Trophoblast cell (in vitro differentiated cells and primary cell): Measurements from ENCODE around the gene ATF3.
"Not testable (repeated sequence)": the region's sequence is repeated elsewhere in the genome, so short reads cannot be mapped to it uniquely, and the experiment has no call there.

Source experiments
- DNase-seq, 2 donors: peaks; one replicate each; pipeline ENCODE4 v3.0.0-alpha.2; 2016
- H2AFZ ChIP-seq: 2 replicates; pipeline ENCODE4 v1.6.1; 2013; ENCODE audit warnings: low read length, moderate library complexity, mild to moderate bottlenecking; ENCODE audit not compliant: insufficient read depth, poor library complexity
- H2AK5ac ChIP-seq: 2 replicates; pipeline ENCODE4 v1.6.1; 2013; ENCODE audit warnings: mild to moderate bottlenecking, low read length
- H2BK120ac ChIP-seq: 2 replicates; pipeline ENCODE4 v1.6.1; 2013; ENCODE audit warnings: low read length, mild to moderate bottlenecking, moderate library complexity; ENCODE audit not compliant: insufficient read depth, poor library complexity
- H2BK12ac ChIP-seq: 2 replicates; pipeline ENCODE4 v1.6.1; 2013; ENCODE audit warnings: mild to moderate bottlenecking, low read length, moderate library complexity
- H2BK5ac ChIP-seq: 2 replicates; pipeline ENCODE4 v1.6.1; 2013; ENCODE audit warnings: low read length, low read depth, moderate library complexity, mild to moderate bottlenecking; ENCODE audit not compliant: poor library complexity
- H3K14ac ChIP-seq: 2 replicates; pipeline ENCODE4 v1.6.1; 2013; ENCODE audit warnings: mild to moderate bottlenecking, low read length
- H3K18ac ChIP-seq: 2 replicates; pipeline ENCODE4 v1.6.1; 2013; ENCODE audit warnings: mild to moderate bottlenecking, low read length
- H3K23ac ChIP-seq: 2 replicates; pipeline ENCODE4 v1.6.1; 2013; ENCODE audit warnings: low read length
- H3K27ac ChIP-seq: 2 replicates; pipeline ENCODE4 v1.5.1; 2013; ENCODE audit warnings: low read depth, mild to moderate bottlenecking, inconsistent platforms, low read length, moderate library complexity
- H3K27me3 ChIP-seq: 2 replicates; pipeline ENCODE4 v1.6.1; 2013; ENCODE audit warnings: inconsistent platforms, mild to moderate bottlenecking, low read length, moderate library complexity; ENCODE audit not compliant: insufficient read depth
- H3K36me3 ChIP-seq, 2 experiments: 1 replicate in 1 of 2; 2 replicates in 1 of 2; pipeline ENCODE4 v1.6.1; 2013; ENCODE audit warnings: low read length in 2 of 2, mild to moderate bottlenecking in 2 of 2, moderate library complexity in 1 of 2; ENCODE audit not compliant: insufficient read depth in 2 of 2, control insufficient read depth in 1 of 2
- H3K4ac ChIP-seq: 2 replicates; pipeline ENCODE4 v1.6.1; 2013; ENCODE audit warnings: low read depth, mild to moderate bottlenecking, low read length, moderate library complexity
- H3K4me1 ChIP-seq, 2 experiments: 1 replicate in 1 of 2; 2 replicates in 1 of 2; pipeline ENCODE4 v1.6.1; 2013; ENCODE audit warnings: low read length in 2 of 2, mild to moderate bottlenecking in 2 of 2, moderate library complexity in 1 of 2; ENCODE audit not compliant: insufficient read depth in 2 of 2, control insufficient read depth in 1 of 2
- H3K4me2 ChIP-seq: 2 replicates; pipeline ENCODE4 v1.6.1; 2013; ENCODE audit warnings: inconsistent platforms, mild to moderate bottlenecking, low read length, moderate library complexity
- H3K4me3 ChIP-seq: 2 replicates; pipeline ENCODE4 v1.5.1; 2013; ENCODE audit warnings: mild to moderate bottlenecking, low read depth, low read length, inconsistent platforms
- H3K79me1 ChIP-seq: one replicate; pipeline ENCODE4 v1.6.1; 2013; ENCODE audit warnings: low read length
- H3K79me2 ChIP-seq: 2 replicates; pipeline ENCODE4 v1.6.1; 2013; ENCODE audit warnings: low read length, mild to moderate bottlenecking; ENCODE audit not compliant: control insufficient read depth, insufficient read depth, poor library complexity
- H3K9ac ChIP-seq: 2 replicates; pipeline ENCODE4 v1.6.1; 2013; ENCODE audit warnings: mild to moderate bottlenecking, low read length
- H3K9me3 ChIP-seq: 2 replicates; pipeline ENCODE4 v1.6.1; 2013; ENCODE audit warnings: low read depth, mild to moderate bottlenecking, control low read depth, inconsistent platforms, low read length; ENCODE audit not compliant: insufficient read depth
- H4K12ac ChIP-seq: 2 replicates; pipeline ENCODE4 v1.6.1; 2013; ENCODE audit warnings: low read depth, mild to moderate bottlenecking, low read length, moderate library complexity
- H4K8ac ChIP-seq: 2 replicates; pipeline ENCODE4 v1.6.1; 2013; ENCODE audit warnings: low read depth, mild to moderate bottlenecking, low read length, moderate library complexity
- H4K91ac ChIP-seq: one replicate; pipeline ENCODE4 v1.6.1; 2013; ENCODE audit warnings: low read depth, mild to moderate bottlenecking, low read length, moderate library complexity
- WGBS: extraction: QIAGEN DNeasy Blood & Tissue Kit; methylation state at CpG from one replicate; pipeline ENCODE4 v1.1.7; 2013; ENCODE audit warnings: missing lambda C conversion rate; ENCODE audit not compliant: insufficient read length, insufficient coverage; ENCODE audit errors: extremely low coverage; 5-methylcytosine and 5-hydroxymethylcytosine counted together

Gene ATF3

DNA sequence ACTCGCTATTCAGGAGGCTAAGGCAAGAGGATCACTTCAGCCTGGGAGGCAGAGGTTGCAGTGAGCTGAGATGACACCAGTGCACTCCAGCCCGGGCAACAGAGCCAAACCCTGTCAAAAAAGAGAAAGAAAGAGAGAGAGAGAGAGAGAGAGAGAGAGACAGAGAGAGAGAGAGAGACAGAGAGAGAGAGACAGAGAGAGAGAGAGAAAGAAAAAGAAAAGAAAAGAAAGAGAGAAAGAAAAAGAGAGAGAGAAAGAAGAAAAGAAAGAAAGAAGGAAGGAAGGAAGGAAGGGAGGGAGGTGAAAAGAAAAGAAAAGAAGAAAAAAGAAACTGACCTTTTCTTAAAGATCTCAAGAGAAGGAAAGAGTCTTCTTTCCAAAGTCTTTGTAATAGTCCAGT is 31.0 kb downstream of the ATF3 start:
- H3K79me1 ChIP-seq, H3K27me3 ChIP-seq, H2AK5ac ChIP-seq, H3K27ac ChIP-seq, H2BK12ac ChIP-seq, H3K79me2 ChIP-seq, H3K4me3 ChIP-seq, H2AFZ ChIP-seq, H4K91ac ChIP-seq, H3K4ac ChIP-seq, H3K23ac ChIP-seq, H3K36me3 ChIP-seq, H3K14ac ChIP-seq, H3K4me1 ChIP-seq, H3K4me2 ChIP-seq, H2BK5ac ChIP-seq, DNase-seq, H4K12ac ChIP-seq, H4K8ac ChIP-seq, H2BK120ac ChIP-seq, H3K9ac ChIP-seq, H3K18ac ChIP-seq, H3K9me3 ChIP-seq: not testable (repeated sequence)
- WGBS = no CpG with 5 or more reads among the region's 2 CpGs

GRCh38 chr1:212640223-212640878 is 31.8 kb downstream of the ATF3 start:
- WGBS = no CpG with 5 or more reads among the region's 3 CpGs
- Histone ChIP-seq H3K4me3 (no peak overlapping the region), H3K27me3 (no peaks in the 10 kb centered on the region)

DNA sequence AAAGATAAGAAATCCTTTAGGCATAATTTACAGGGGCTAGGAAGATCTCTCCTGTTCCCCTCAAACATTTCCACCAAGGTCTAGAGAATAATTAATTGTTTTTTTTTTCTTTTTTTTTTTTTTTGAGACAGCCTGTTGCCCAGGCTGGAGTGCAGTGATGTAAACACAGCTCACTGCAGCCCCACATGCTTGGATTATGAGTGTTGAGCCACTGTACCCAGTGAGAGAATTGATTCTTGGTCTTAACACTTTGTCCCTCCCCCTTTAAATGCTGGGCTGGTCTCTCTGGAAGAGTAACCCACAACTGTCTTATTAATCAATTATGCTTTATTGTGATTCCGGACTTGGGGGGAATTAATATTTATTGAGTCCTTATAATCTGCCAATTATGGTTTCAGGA is 33.4 kb downstream of the ATF3 start:
- no peak overlapping the region for H2BK120ac ChIP-seq
- H3K79me2 ChIP-seq = no peaks in the 10 kb centered on the region
- H3K36me3 ChIP-seq = no peaks in the 10 kb centered on the region
- H2AFZ ChIP-seq = no peak overlapping the region
- H3K9me3 ChIP-seq = peaks cover 3% of the 10 kb centered on the region
- no CpG with 5 or more reads among the region's 1 CpG for WGBS
- no peak overlapping the region for H4K91ac ChIP-seq
- no peak overlapping the region for H2BK12ac ChIP-seq
- H3K4me1 ChIP-seq = peaks cover 0 to 4% of the 10 kb centered on the region in 2 experiments
- no peak overlapping the region for H3K9ac ChIP-seq
- H3K14ac ChIP-seq = no peak overlapping the region
- no peaks in the 10 kb centered on the region for H3K79me1 ChIP-seq
- no peak overlapping the region for H4K12ac ChIP-seq
- no peaks in the 10 kb centered on the region for H3K27me3 ChIP-seq
- H3K18ac ChIP-seq = no peak overlapping the region
- H3K4ac ChIP-seq = no peak overlapping the region
- no peak overlapping the region for H2AK5ac ChIP-seq
- no peak overlapping the region for H3K4me3 ChIP-seq
- H3K23ac ChIP-seq = no peak overlapping the region
- no peak overlapping the region for H2BK5ac ChIP-seq
- peak in 1 of 2 donors; percentile 33 for DNase-seq
- no peak overlapping the region for H4K8ac ChIP-seq
- no peak overlapping the region for H3K27ac ChIP-seq
- H3K4me2 ChIP-seq = no peak overlapping the region

More at GRCh38 chr1:212640223-212640878, 31.8 kb downstream of the ATF3 start:
- DNase-seq = no peak
- Histone ChIP-seq H2BK120ac (no peak overlapping the region), H3K14ac (no peak overlapping the region), H4K91ac (no peak overlapping the region), H3K9me3 (no peaks in the 10 kb centered on the region), H3K27ac (no peak overlapping the region), H2BK12ac (no peak overlapping the region), H2BK5ac (no peak overlapping the region), H3K4ac (no peak overlapping the region), H3K4me1 (peaks cover 0 to 4% of the 10 kb centered on the region in 2 experiments), H4K12ac (no peak overlapping the region), H3K23ac (no peak overlapping the region), H2AFZ (no peak overlapping the region), H3K18ac (no peak overlapping the region), H3K9ac (no peak overlapping the region), H4K8ac (no peak overlapping the region), H3K36me3 (no peaks in the 10 kb centered on the region), H3K79me2 (no peaks in the 10 kb centered on the region), H2AK5ac (no peak overlapping the region), H3K4me2 (no peak overlapping the region), H3K79me1 (no peaks in the 10 kb centered on the region)

DNA sequence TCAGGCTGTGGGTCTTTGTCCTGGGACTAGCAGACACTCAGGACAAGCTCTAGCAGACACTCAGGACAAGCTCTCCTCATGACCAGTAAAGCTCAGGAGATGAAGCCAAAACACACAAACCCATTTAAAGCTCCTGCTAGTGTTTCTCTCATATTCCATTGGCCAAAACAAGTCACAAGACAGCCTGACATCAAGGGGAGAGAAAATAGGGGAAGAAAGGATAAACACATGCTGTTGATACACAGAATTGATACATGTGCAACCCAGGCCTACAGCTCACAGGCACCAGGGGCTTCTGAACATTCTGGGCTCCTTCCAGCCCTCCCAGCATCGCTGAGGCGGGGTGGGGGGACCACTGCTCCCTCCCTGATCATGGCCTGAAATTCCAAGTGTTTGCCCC is 35.3 kb downstream of the ATF3 start:
- no peak overlapping the region for H4K91ac ChIP-seq
- H3K27ac ChIP-seq = no peak overlapping the region
- no peak overlapping the region for H3K14ac ChIP-seq
- no peak overlapping the region for H3K4me2 ChIP-seq
- H3K9me3 ChIP-seq = peaks cover 3% of the 10 kb centered on the region
- no CpG with 5 or more reads among the region's 2 CpGs for WGBS
- H3K4me3 ChIP-seq = no peak overlapping the region
- no peak overlapping the region for H2AFZ ChIP-seq
- H3K79me1 ChIP-seq = no peaks in the 10 kb centered on the region
- H3K4me1 ChIP-seq = peaks cover 0 to 4% of the 10 kb centered on the region in 2 experiments
- H3K23ac ChIP-seq = no peak overlapping the region
- H3K9ac ChIP-seq = no peak overlapping the region
- H4K8ac ChIP-seq = no peak overlapping the region
- H2BK12ac ChIP-seq = no peak overlapping the region
- no peak overlapping the region for H4K12ac ChIP-seq
- no peak overlapping the region for H3K4ac ChIP-seq
- no peaks in the 10 kb centered on the region for H3K27me3 ChIP-seq
- no peaks in the 10 kb centered on the region for H3K36me3 ChIP-seq
- DNase-seq = no peak
- no peak overlapping the region for H3K18ac ChIP-seq
- H2BK120ac ChIP-seq = no peak overlapping the region
- H2AK5ac ChIP-seq = no peak overlapping the region
- no peaks in the 10 kb centered on the region for H3K79me2 ChIP-seq
- H2BK5ac ChIP-seq = no peak overlapping the region
